DOHH2 (cell line): Measurements from ENCODE around the gene TMEM158.

Experiments used
- H3F3A ChIP-seq: fragments of 200-600 bp; sonication (generic), shearing (Covaris generic); 2 replicates; pipeline ENCODE4 v1.6.0; 2016; ENCODE audit warnings: antibody characterized with exemption, mild to moderate bottlenecking; ENCODE audit not compliant: control insufficient read depth, insufficient read depth
- H3K27ac ChIP-seq: fragments of 200-600 bp; sonication (generic); 2 replicates; pipeline ENCODE4 v1.5.1; 2014; ENCODE audit warnings: low read depth, mild to moderate bottlenecking, low read length, moderate library complexity
- H3K27me3 ChIP-seq: fragments of 200-600 bp; sonication (generic); 2 replicates; pipeline ENCODE4 v1.6.1; 2014; ENCODE audit warnings: mild to moderate bottlenecking, low read length, mixed read lengths; ENCODE audit not compliant: control insufficient read depth
- H3K36me3 ChIP-seq: fragments of 200-600 bp; sonication (generic); 2 replicates; pipeline ENCODE4 v1.6.1; 2014; ENCODE audit warnings: mild to moderate bottlenecking, low read length, moderate library complexity, mixed read lengths; ENCODE audit not compliant: control insufficient read depth
- H3K4me1 ChIP-seq: fragments of 200-600 bp; sonication (generic); 2 replicates; pipeline ENCODE4 v1.6.1; 2014; ENCODE audit warnings: mild to moderate bottlenecking, low read length, mixed read lengths; ENCODE audit not compliant: control insufficient read depth
- H3K4me2 ChIP-seq: fragments of 200-600 bp; sonication (generic); 2 replicates; pipeline ENCODE4 v1.6.0; 2014; ENCODE audit warnings: mild to moderate bottlenecking, low read length, moderate library complexity
- H3K4me3 ChIP-seq: fragments of 200-600 bp; sonication (generic); 2 replicates; pipeline ENCODE4 v1.5.1; 2014; ENCODE audit warnings: mild to moderate bottlenecking, low read length, mixed read lengths
- H3K79me2 ChIP-seq: fragments of 200-600 bp; sonication (generic); 2 replicates; pipeline ENCODE4 v1.6.1; 2014; ENCODE audit warnings: mild to moderate bottlenecking, low read length, mixed read lengths; ENCODE audit not compliant: control insufficient read depth
- H3K9me2 ChIP-seq: fragments of 200-600 bp; sonication (generic); replicated peaks from 2 replicates; pipeline ENCODE4 v1.6.1; 2014; ENCODE audit warnings: mild to moderate bottlenecking, low read length, mixed read lengths; ENCODE audit not compliant: control insufficient read depth
- H3K9me3 ChIP-seq: fragments of 200-600 bp; sonication (generic); 2 replicates; pipeline ENCODE4 v1.6.1; 2014; ENCODE audit warnings: antibody characterized with exemption, low read length, mixed read lengths; ENCODE audit not compliant: control insufficient read depth, insufficient read depth
- H4K20me1 ChIP-seq: fragments of 200-600 bp; sonication (generic); 2 replicates; pipeline ENCODE4 v1.6.0; 2014; ENCODE audit warnings: low read depth, mild to moderate bottlenecking, antibody characterized with exemption, low read length, moderate library complexity; ENCODE audit not compliant: control insufficient read depth, insufficient read depth
- EZH2phosphoT487 ChIP-seq: fragments of 200-600 bp; sonication (generic); IDR thresholded peaks from 2 replicates; pipeline ENCODE4 v1.6.1; 2017; ENCODE audit warnings: borderline replicate concordance, mild to moderate bottlenecking, antibody characterized with exemption, low read length, moderate library complexity, mixed read lengths
- TF ChIP-seq, protein P1 (sequence below): fragments of 200-600 bp; sonication (generic); IDR thresholded peaks from one replicate; pipeline ENCODE4 v1.5.1; 2014; ENCODE audit warnings: antibody characterized with exemption, mild to moderate bottlenecking, low read depth, low read length; ENCODE audit not compliant: poor library complexity, severe bottlenecking

TMEM158 gene

DNA sequence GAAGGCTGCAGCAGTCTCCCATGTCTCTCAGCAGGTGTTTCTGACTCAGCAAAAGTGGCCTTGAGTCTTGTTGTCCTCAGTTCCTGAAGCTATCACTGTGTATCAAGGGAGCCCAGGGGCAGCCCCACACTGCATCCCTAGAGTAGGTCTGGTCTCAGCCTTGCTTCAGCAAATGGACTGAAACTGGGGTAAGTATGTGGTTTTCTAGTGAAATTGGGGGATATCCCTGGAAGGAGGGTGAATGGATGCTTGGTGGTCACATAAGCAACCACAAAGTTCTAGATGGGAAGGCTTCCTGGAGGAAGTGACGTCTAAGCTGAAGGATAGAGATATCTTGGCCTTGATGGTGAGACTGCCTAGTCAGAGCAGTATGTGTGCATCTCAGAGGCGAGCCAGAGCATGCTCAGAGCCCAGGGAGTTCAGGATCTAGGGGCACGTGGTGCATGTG, 38.4 kb downstream of the TMEM158 start:
- Histone ChIP-seq H3K79me2 (no peaks in the 10 kb centered on the region), H3K9me2 (no peaks in the 10 kb centered on the region), H3F3A (no peaks in the 10 kb centered on the region), H3K36me3 (no peaks in the 10 kb centered on the region), H3K4me3 (no peak overlapping the region), H4K20me1 (no peaks in the 10 kb centered on the region), H3K4me1 (no peaks in the 10 kb centered on the region), H3K9me3 (no peaks in the 10 kb centered on the region), H3K27me3 (peaks cover 3% of the 10 kb centered on the region; the same call in 1 of the 2 replicates), H3K27ac (no peak overlapping the region), H3K4me2 (no peak overlapping the region)
- TF ChIP-seq, protein P1, sequence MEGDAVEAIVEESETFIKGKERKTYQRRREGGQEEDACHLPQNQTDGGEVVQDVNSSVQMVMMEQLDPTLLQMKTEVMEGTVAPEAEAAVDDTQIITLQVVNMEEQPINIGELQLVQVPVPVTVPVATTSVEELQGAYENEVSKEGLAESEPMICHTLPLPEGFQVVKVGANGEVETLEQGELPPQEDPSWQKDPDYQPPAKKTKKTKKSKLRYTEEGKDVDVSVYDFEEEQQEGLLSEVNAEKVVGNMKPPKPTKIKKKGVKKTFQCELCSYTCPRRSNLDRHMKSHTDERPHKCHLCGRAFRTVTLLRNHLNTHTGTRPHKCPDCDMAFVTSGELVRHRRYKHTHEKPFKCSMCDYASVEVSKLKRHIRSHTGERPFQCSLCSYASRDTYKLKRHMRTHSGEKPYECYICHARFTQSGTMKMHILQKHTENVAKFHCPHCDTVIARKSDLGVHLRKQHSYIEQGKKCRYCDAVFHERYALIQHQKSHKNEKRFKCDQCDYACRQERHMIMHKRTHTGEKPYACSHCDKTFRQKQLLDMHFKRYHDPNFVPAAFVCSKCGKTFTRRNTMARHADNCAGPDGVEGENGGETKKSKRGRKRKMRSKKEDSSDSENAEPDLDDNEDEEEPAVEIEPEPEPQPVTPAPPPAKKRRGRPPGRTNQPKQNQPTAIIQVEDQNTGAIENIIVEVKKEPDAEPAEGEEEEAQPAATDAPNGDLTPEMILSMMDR = no peak
- no peak for TF ChIP-seq EZH2phosphoT487

DNA sequence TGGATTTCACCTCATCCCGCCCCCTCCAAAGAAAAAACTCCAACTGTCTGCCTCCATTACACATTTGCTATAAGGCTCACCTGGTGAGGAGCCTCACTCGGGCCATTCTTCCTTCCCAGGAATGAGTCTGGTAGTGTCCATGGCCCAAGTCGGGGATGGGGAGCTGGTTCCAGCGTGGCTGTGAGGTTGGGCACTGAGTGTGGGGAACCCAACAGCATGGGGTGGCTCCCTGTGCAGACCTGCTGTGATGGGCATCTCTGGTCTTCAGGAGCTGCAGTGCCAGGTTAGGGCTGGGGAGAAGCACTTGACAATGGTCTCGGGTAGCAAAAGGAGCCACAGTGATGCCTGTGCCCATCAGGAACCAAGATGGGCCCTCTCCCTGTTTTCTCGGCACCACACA, 39.2 kb downstream of the TMEM158 start:
- Histone ChIP-seq H3K27ac (no peak overlapping the region), H3F3A (no peaks in the 10 kb centered on the region), H3K36me3 (no peaks in the 10 kb centered on the region), H4K20me1 (no peaks in the 10 kb centered on the region), H3K9me3 (no peaks in the 10 kb centered on the region), H3K4me3 (no peak overlapping the region), H3K27me3 (peaks cover 3% of the 10 kb centered on the region; the same call in 1 of the 2 replicates), H3K9me2 (no peaks in the 10 kb centered on the region), H3K4me1 (no peaks in the 10 kb centered on the region), H3K4me2 (no peak overlapping the region), H3K79me2 (no peaks in the 10 kb centered on the region)
- TF ChIP-seq, protein P1 = no peak
- TF ChIP-seq EZH2phosphoT487 = no peak

DNA sequence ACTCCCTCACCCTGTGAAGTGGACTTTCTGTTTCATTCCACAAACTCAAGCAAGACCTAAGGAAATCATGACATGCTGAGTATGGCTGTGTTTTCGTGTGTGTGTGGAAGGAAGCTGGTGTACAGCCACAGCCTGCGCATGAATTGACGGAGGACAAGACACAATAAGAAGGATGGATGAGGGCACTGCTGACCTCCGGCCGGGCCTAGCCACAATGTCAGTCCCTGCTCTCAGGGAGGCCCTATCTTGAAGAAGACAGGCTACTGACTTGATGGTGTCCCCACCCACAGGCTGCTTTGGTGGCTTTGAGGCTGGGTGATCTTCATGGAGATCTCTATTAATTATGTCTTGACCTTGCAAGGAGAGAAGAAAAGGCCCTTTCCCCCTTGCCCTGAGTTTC, 40.6 kb downstream of the TMEM158 start:
- TF ChIP-seq EZH2phosphoT487 = no peak
- TF ChIP-seq, protein P1 = no peak
- H3F3A ChIP-seq = no peaks in the 10 kb centered on the region
- no peak overlapping the region for H3K4me3 ChIP-seq
- peaks cover 3% of the 10 kb centered on the region; the same call in 1 of the 2 replicates for H3K27me3 ChIP-seq
- H3K9me3 ChIP-seq = no peaks in the 10 kb centered on the region
- no peaks in the 10 kb centered on the region for H3K79me2 ChIP-seq
- H3K4me1 ChIP-seq = no peaks in the 10 kb centered on the region
- no peak overlapping the region for H3K27ac ChIP-seq
- no peaks in the 10 kb centered on the region for H3K9me2 ChIP-seq
- no peak overlapping the region for H3K4me2 ChIP-seq
- no peaks in the 10 kb centered on the region for H4K20me1 ChIP-seq
- H3K36me3 ChIP-seq = no peaks in the 10 kb centered on the region
